Ectodermal cell (in vitro differentiated cells): ENCODE results near the gene EPHB2.

Experiments
- H3K27ac ChIP-seq: 2 replicates; pipeline ENCODE4 v1.7.0; 2013; ENCODE audit warnings: mild to moderate bottlenecking, low read depth, low read length; ENCODE audit not compliant: insufficient read depth, poor library complexity, severe bottlenecking
- H3K27me3 ChIP-seq: 2 replicates; pipeline ENCODE4 v1.7.0; 2013; ENCODE audit warnings: mild to moderate bottlenecking, low read length; ENCODE audit not compliant: insufficient read depth, control insufficient read depth, poor library complexity, severe bottlenecking
- H3K36me3 ChIP-seq: one replicate; pipeline ENCODE4 v1.7.0; 2013; ENCODE audit warnings: low read length; ENCODE audit not compliant: control insufficient read depth, insufficient read depth
- H3K4me1 ChIP-seq: one replicate; pipeline ENCODE4 v1.7.0; 2013; ENCODE audit warnings: low read length; ENCODE audit not compliant: control insufficient read depth, insufficient read depth
- H3K4me3 ChIP-seq: 2 replicates; pipeline ENCODE4 v1.7.0; 2013; ENCODE audit warnings: low read depth, low read length, control low read depth; ENCODE audit not compliant: insufficient read depth
- H3K9me3 ChIP-seq: 2 replicates; pipeline ENCODE4 v1.7.0; 2013; ENCODE audit warnings: mild to moderate bottlenecking, low read length, moderate library complexity; ENCODE audit not compliant: control insufficient read depth
- WGBS, 2 experiments: methylation state at CpG; one replicate each; pipeline ENCODE4 v1.1.7; 2013; ENCODE audit warnings: missing lambda C conversion rate in 2 of 2; 5-methylcytosine and 5-hydroxymethylcytosine counted together

EPHB2 gene

GRCh38 chr1:22908880-22909426 is 198.3 kb downstream of the EPHB2 start:
- H3K4me3 ChIP-seq = no peak overlapping the region
- H3K9me3 ChIP-seq = no peaks in the 10 kb centered on the region
- 96 to 97% methylated on average over 11 of the region's 11 CpGs for WGBS, 2 experiments
- peaks cover 25% of the 10 kb centered on the region for H3K36me3 ChIP-seq
- no peaks in the 10 kb centered on the region for H3K27me3 ChIP-seq
- no peak overlapping the region for H3K27ac ChIP-seq
- no peaks in the 10 kb centered on the region for H3K4me1 ChIP-seq

DNA sequence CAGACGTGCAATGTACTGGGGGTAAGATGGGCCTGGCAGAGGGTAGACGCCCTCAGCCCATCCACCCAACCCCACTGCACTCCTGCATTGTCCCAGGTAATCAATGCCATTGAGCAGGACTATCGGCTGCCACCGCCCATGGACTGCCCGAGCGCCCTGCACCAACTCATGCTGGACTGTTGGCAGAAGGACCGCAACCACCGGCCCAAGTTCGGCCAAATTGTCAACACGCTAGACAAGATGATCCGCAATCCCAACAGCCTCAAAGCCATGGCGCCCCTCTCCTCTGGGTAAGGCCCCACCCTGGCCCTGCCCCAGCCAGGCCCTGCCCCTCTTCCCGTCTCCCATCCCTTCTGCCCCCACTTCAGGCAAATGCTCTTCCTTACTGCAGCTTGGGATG is 199.6 kb downstream of the EPHB2 start:
- Histone ChIP-seq H3K4me3 (no peak overlapping the region), H3K4me1 (no peaks in the 10 kb centered on the region), H3K36me3 (peaks cover 25% of the 10 kb centered on the region), H3K27ac (no peak overlapping the region), H3K27me3 (no peaks in the 10 kb centered on the region), H3K9me3 (no peaks in the 10 kb centered on the region)
- 87 to 88% methylated on average over 12 to 13 of the region's 13 CpGs for WGBS, 2 experiments

- Histone ChIP-seq H3K36me3 (peaks cover 25% of the 10 kb centered on the region), H3K27me3 (no peaks in the 10 kb centered on the region), H3K27ac (no peak overlapping the region), H3K4me3 (no peak overlapping the region), H3K9me3 (no peaks in the 10 kb centered on the region), H3K4me1 (peaks cover 5% of the 10 kb centered on the region)
- WGBS, 2 experiments = 94 to 95% methylated on average over 4 of the region's 5 CpGs
These were observed 200.5 kb downstream of the EPHB2 start for GRCh38 chr1:22910986-22911651.

GRCh38 chr1:22912311-22912710 is 201.7 kb downstream of the EPHB2 start:
- Histone ChIP-seq H3K9me3 (no peaks in the 10 kb centered on the region), H3K27me3 (no peaks in the 10 kb centered on the region), H3K36me3 (peaks cover 17% of the 10 kb centered on the region), H3K4me3 (no peak overlapping the region), H3K27ac (no peak overlapping the region), H3K4me1 (peaks cover 16% of the 10 kb centered on the region)
- WGBS, 2 experiments = 94 to 96% methylated on average over 16 of the region's 16 CpGs

DNA sequence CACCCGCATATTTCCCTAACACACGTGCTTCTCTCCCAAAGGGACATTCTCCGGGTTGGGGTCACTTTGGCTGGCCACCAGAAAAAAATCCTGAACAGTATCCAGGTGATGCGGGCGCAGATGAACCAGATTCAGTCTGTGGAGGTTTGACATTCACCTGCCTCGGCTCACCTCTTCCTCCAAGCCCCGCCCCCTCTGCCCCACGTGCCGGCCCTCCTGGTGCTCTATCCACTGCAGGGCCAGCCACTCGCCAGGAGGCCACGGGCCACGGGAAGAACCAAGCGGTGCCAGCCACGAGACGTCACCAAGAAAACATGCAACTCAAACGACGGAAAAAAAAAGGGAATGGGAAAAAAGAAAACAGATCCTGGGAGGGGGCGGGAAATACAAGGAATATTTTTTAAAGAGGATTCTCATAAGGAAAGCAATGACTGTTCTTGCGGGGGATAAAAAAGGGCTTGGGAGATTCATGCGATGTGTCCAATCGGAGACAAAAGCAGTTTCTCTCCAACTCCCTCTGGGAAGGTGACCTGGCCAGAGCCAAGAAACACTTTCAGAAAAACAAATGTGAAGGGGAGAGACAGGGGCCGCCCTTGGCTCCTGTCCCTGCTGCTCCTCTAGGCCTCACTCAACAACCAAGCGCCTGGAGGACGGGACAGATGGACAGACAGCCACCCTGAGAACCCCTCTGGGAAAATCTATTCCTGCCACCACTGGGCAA is 202.9 kb downstream of the EPHB2 start:
- Histone ChIP-seq H3K27me3 (no peaks in the 10 kb centered on the region), H3K4me1 (peaks cover 23% of the 10 kb centered on the region), H3K4me3 (no peak overlapping the region), H3K36me3 (peaks cover 8% of the 10 kb centered on the region), H3K27ac (no peak overlapping the region), H3K9me3 (no peaks in the 10 kb centered on the region)
- WGBS, 2 experiments = 92% methylated on average over 24 of the region's 24 CpGs

GRCh38 chr1:22914156-22914555 is 203.5 kb downstream of the EPHB2 start:
- Histone ChIP-seq H3K27ac (no peak overlapping the region), H3K27me3 (no peaks in the 10 kb centered on the region), H3K9me3 (no peaks in the 10 kb centered on the region), H3K36me3 (peaks cover 4% of the 10 kb centered on the region), H3K4me3 (no peak overlapping the region), H3K4me1 (peaks cover 23% of the 10 kb centered on the region)
- 93 to 95% methylated on average over 10 of the region's 10 CpGs for WGBS, 2 experiments

DNA sequence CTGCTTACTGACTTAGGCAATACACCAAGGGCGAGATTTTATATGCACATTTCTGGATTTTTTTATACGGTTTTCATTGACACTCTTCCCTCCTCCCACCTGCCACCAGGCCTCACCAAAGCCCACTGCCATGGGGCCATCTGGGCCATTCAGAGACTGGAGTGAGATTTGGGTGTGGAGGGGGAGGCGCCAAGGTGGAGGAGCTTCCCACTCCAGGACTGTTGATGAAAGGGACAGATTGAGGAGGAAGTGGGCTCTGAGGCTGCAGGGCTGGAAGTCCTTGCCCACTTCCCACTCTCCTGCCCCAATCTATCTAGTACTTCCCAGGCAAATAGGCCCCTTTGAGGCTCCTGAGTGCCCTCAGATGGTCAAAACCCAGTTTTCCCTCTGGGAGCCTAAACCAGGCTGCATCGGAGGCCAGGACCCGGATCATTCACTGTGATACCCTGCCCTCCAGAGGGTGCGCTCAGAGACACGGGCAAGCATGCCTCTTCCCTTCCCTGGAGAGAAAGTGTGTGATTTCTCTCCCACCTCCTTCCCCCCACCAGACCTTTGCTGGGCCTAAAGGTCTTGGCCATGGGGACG is 204.1 kb downstream of the EPHB2 start:
- Histone ChIP-seq H3K4me3 (no peak overlapping the region), H3K27me3 (no peaks in the 10 kb centered on the region), H3K27ac (no peak overlapping the region), H3K9me3 (no peaks in the 10 kb centered on the region), H3K4me1 (peaks cover 23% of the 10 kb centered on the region), H3K36me3 (no peaks in the 10 kb centered on the region)
- 84 to 86% methylated on average over 8 of the region's 8 CpGs for WGBS, 2 experiments

DNA sequence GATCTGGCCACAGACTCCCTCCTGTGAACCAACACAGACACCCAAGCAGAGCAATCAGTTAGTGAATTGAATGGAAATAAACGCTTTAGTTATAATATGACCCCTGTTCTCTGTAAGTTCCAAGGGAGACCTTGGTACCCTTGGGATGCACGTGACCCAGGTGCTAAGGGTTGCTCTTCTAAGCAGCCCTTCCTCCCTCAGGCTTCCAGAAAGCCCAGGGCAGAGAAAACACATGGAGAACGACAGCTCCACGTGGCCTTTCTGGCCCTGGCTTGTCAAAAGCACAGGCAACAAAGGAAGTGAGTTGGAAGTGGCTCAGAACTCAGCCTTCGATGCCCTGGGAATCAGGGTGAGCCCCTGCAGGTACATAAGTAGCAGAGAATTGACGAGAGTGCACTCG is 204.6 kb downstream of the EPHB2 start:
- no peaks in the 10 kb centered on the region for H3K27me3 ChIP-seq
- no peak overlapping the region for H3K27ac ChIP-seq
- H3K4me3 ChIP-seq = no peak overlapping the region
- H3K36me3 ChIP-seq = no peaks in the 10 kb centered on the region
- 89 to 90% methylated on average over 7 of the region's 7 CpGs for WGBS, 2 experiments
- no peaks in the 10 kb centered on the region for H3K9me3 ChIP-seq
- peaks cover 28% of the 10 kb centered on the region for H3K4me1 ChIP-seq

GRCh38 chr1:22915816-22916470 is 205.3 kb downstream of the EPHB2 start:
- WGBS, 2 experiments = 84 to 85% methylated on average over 15 of the region's 15 CpGs
- Histone ChIP-seq H3K27me3 (no peaks in the 10 kb centered on the region), H3K4me1 (peaks cover 34% of the 10 kb centered on the region), H3K36me3 (no peaks in the 10 kb centered on the region), H3K27ac (no peak overlapping the region), H3K4me3 (no peak overlapping the region), H3K9me3 (no peaks in the 10 kb centered on the region)

DNA sequence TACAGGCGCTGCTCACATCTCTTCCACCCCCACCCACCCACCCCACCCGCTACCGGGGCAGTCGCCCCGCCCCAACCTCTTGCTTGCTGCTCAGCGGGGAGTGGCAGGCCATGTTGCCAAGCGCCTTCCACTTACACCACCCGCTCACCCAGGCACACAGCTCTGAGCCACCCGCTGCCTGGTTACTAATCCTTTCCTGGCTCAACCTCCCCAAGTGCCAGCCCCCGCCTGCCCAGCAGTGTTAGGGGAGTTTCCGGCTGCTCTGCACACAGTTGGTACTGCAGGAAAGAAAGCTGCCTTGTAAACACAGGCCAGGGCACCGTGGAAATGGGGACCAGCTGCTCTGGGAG is 205.8 kb downstream of the EPHB2 start:
- H3K36me3 ChIP-seq = no peaks in the 10 kb centered on the region
- H3K27me3 ChIP-seq = no peaks in the 10 kb centered on the region
- no peak overlapping the region for H3K4me3 ChIP-seq
- H3K27ac ChIP-seq = no peak overlapping the region
- no peaks in the 10 kb centered on the region for H3K9me3 ChIP-seq
- H3K4me1 ChIP-seq = peaks cover 34% of the 10 kb centered on the region
- 90 to 91% methylated on average over 12 of the region's 12 CpGs for WGBS, 2 experiments
